Measurements from ENCODE around the gene PECR.
"Not testable (repeated sequence)": the region's sequence is repeated elsewhere in the genome, so short reads cannot be mapped to it uniquely, and the experiment has no call there.

PECR gene

GRCh38 chr2:216014006-216014405 lies 67.6 kb downstream of the PECR start:
- Histone ChIP-seq H3K27ac (ENCODE audit: low read depth, low read length, severe bottlenecking) (no peak overlapping the region), H3K9me3 (ENCODE audit: control insufficient read depth, low read length) (no peaks in the 10 kb centered on the region), H3K36me3 (ENCODE audit: control insufficient read depth, insufficient read depth, low read length) (no peaks in the 10 kb centered on the region), H3K4me3 (ENCODE audit: extremely low read depth, insufficient read depth, low read length, poor library complexity, severe bottlenecking) (peak overlapping the region; percentile 70), H3K4me1 (ENCODE audit: control insufficient read depth, insufficient read depth, low read length, poor library complexity, severe bottlenecking) (peaks cover 4% of the 10 kb centered on the region)
- WGBS, 2 experiments (ENCODE audit: insufficient coverage in 2 of 2) = 85 to 96% methylated on average over 7 to 8 of the region's 8 CpGs

- Histone ChIP-seq H3K9me3 (ENCODE audit: control insufficient read depth, low read length) (no peaks in the 10 kb centered on the region), H3K4me1 (ENCODE audit: control insufficient read depth, insufficient read depth, low read length, poor library complexity, severe bottlenecking) (peaks cover 4% of the 10 kb centered on the region), H3K27ac (ENCODE audit: low read depth, low read length, severe bottlenecking) (no peak within 1 kb of the TSS), H3K4me3 (ENCODE audit: extremely low read depth, insufficient read depth, low read length, poor library complexity, severe bottlenecking) (peak within 1 kb of the TSS; percentile 70), H3K36me3 (ENCODE audit: control insufficient read depth, insufficient read depth, low read length) (no peaks in the 10 kb centered on the region)
- WGBS, 2 experiments (ENCODE audit: insufficient coverage in 2 of 2) = 0 to 2% methylated on average over 19 to 51 of the region's 70 CpGs
Observed at GRCh38 chr2:216013080-216013909, 68.3 kb downstream of the PECR start, which contains the start of gene MREG. Gene MREG, minus strand, starts transcription at chr2:216013551. Its CDS starts 224 bp downstream, at chr2:216013327.

GRCh38 chr2:216012830-216013079 lies 68.9 kb downstream of the PECR start:
- WGBS, 2 experiments (ENCODE audit: insufficient coverage in 2 of 2) = 8 to 16% methylated on average over 6 of the region's 6 CpGs
- Histone ChIP-seq H3K27ac (ENCODE audit: low read depth, low read length, severe bottlenecking) (no peak overlapping the region), H3K9me3 (ENCODE audit: control insufficient read depth, low read length) (no peaks in the 10 kb centered on the region), H3K4me1 (ENCODE audit: control insufficient read depth, insufficient read depth, low read length, poor library complexity, severe bottlenecking) (peaks cover 4% of the 10 kb centered on the region), H3K36me3 (ENCODE audit: control insufficient read depth, insufficient read depth, low read length) (no peaks in the 10 kb centered on the region), H3K4me3 (ENCODE audit: extremely low read depth, insufficient read depth, low read length, poor library complexity, severe bottlenecking) (peak overlapping the region; percentile 70)

- Histone ChIP-seq H3K4me3 (ENCODE audit: extremely low read depth, insufficient read depth, low read length, poor library complexity, severe bottlenecking) (peak overlapping the region; percentile 70), H3K9me3 (ENCODE audit: control insufficient read depth, low read length) (no peaks in the 10 kb centered on the region), H3K4me1 (ENCODE audit: control insufficient read depth, insufficient read depth, low read length, poor library complexity, severe bottlenecking) (peaks cover 4% of the 10 kb centered on the region), H3K27ac (ENCODE audit: low read depth, low read length, severe bottlenecking) (no peak overlapping the region), H3K36me3 (ENCODE audit: control insufficient read depth, insufficient read depth, low read length) (no peaks in the 10 kb centered on the region)
- 78 to 81% methylated on average over 4 of the region's 6 CpGs for WGBS, 2 experiments (ENCODE audit: insufficient coverage in 2 of 2)
Observed at GRCh38 chr2:216012133-216012829, 69.3 kb downstream of the PECR start.

- H3K36me3 ChIP-seq (ENCODE audit: control insufficient read depth, insufficient read depth, low read length); H3K4me3 ChIP-seq (ENCODE audit: extremely low read depth, insufficient read depth, low read length, poor library complexity, severe bottlenecking); H3K27ac ChIP-seq (ENCODE audit: low read depth, low read length, severe bottlenecking); H3K9me3 ChIP-seq (ENCODE audit: control insufficient read depth, low read length): not testable (repeated sequence)
- 88 to 100% methylated on average over 2 of the region's 2 CpGs for WGBS, 2 experiments (ENCODE audit: insufficient coverage in 2 of 2)
- H3K4me1 ChIP-seq (ENCODE audit: control insufficient read depth, insufficient read depth, low read length, poor library complexity, severe bottlenecking) = peaks cover 16% of the 10 kb centered on the region
Observed at GRCh38 chr2:216009215-216009614, 72.4 kb downstream of the PECR start.

GRCh38 chr2:216008387-216008786 lies 73.2 kb downstream of the PECR start:
- no peak overlapping the region for H3K27ac ChIP-seq (ENCODE audit: low read depth, low read length, severe bottlenecking)
- 63 to 70% methylated on average over 2 of the region's 3 CpGs for WGBS, 2 experiments (ENCODE audit: insufficient coverage in 2 of 2)
- H3K4me3 ChIP-seq (ENCODE audit: extremely low read depth, insufficient read depth, low read length, poor library complexity, severe bottlenecking) = no peak overlapping the region
- H3K4me1 ChIP-seq (ENCODE audit: control insufficient read depth, insufficient read depth, low read length, poor library complexity, severe bottlenecking) = peaks cover 12% of the 10 kb centered on the region
- no peaks in the 10 kb centered on the region for H3K9me3 ChIP-seq (ENCODE audit: control insufficient read depth, low read length)
- no peaks in the 10 kb centered on the region for H3K36me3 ChIP-seq (ENCODE audit: control insufficient read depth, insufficient read depth, low read length)

- no peak overlapping the region for H3K4me3 ChIP-seq (ENCODE audit: extremely low read depth, insufficient read depth, low read length, poor library complexity, severe bottlenecking)
- H3K4me1 ChIP-seq (ENCODE audit: control insufficient read depth, insufficient read depth, low read length, poor library complexity, severe bottlenecking) = peaks cover 23% of the 10 kb centered on the region
- H3K9me3 ChIP-seq (ENCODE audit: control insufficient read depth, low read length) = no peaks in the 10 kb centered on the region
- peak overlapping the region; percentile 50 for H3K27ac ChIP-seq (ENCODE audit: low read depth, low read length, severe bottlenecking)
- H3K36me3 ChIP-seq (ENCODE audit: control insufficient read depth, insufficient read depth, low read length) = no peaks in the 10 kb centered on the region
- WGBS, 2 experiments (ENCODE audit: insufficient coverage in 2 of 2) = 24 to 42% methylated on average over 7 to 8 of the region's 10 CpGs
Observed at GRCh38 chr2:216006164-216006663, 75.4 kb downstream of the PECR start.

GRCh38 chr2:216004697-216005283 lies 76.8 kb downstream of the PECR start:
- H3K36me3 ChIP-seq (ENCODE audit: control insufficient read depth, insufficient read depth, low read length) = no peaks in the 10 kb centered on the region
- WGBS, 2 experiments (ENCODE audit: insufficient coverage in 2 of 2) = 90 to 100% methylated on average over 2 of the region's 3 CpGs
- H3K4me3 ChIP-seq (ENCODE audit: extremely low read depth, insufficient read depth, low read length, poor library complexity, severe bottlenecking) = no peak overlapping the region
- H3K4me1 ChIP-seq (ENCODE audit: control insufficient read depth, insufficient read depth, low read length, poor library complexity, severe bottlenecking) = peaks cover 23% of the 10 kb centered on the region
- no peak overlapping the region for H3K27ac ChIP-seq (ENCODE audit: low read depth, low read length, severe bottlenecking)
- H3K9me3 ChIP-seq (ENCODE audit: control insufficient read depth, low read length) = no peaks in the 10 kb centered on the region

- Histone ChIP-seq H3K4me3 (ENCODE audit: extremely low read depth, insufficient read depth, low read length, poor library complexity, severe bottlenecking) (no peak overlapping the region), H3K4me1 (ENCODE audit: control insufficient read depth, insufficient read depth, low read length, poor library complexity, severe bottlenecking) (peaks cover 23% of the 10 kb centered on the region), H3K27ac (ENCODE audit: low read depth, low read length, severe bottlenecking) (no peak overlapping the region), H3K9me3 (ENCODE audit: control insufficient read depth, low read length) (no peaks in the 10 kb centered on the region), H3K36me3 (ENCODE audit: control insufficient read depth, insufficient read depth, low read length) (no peaks in the 10 kb centered on the region)
- WGBS, 2 experiments (ENCODE audit: insufficient coverage in 2 of 2) = 89 to 100% methylated on average over 3 to 4 of the region's 6 CpGs
Observed at GRCh38 chr2:216003876-216004696, 77.5 kb downstream of the PECR start.

GRCh38 chr2:216002693-216003092 lies 78.9 kb downstream of the PECR start:
- WGBS, 2 experiments (ENCODE audit: insufficient coverage in 2 of 2) = 84 to 94% methylated on average over 1 of the region's 2 CpGs
- no peak overlapping the region for H3K4me3 ChIP-seq (ENCODE audit: extremely low read depth, insufficient read depth, low read length, poor library complexity, severe bottlenecking)
- peaks cover 23% of the 10 kb centered on the region for H3K4me1 ChIP-seq (ENCODE audit: control insufficient read depth, insufficient read depth, low read length, poor library complexity, severe bottlenecking)
- H3K36me3 ChIP-seq (ENCODE audit: control insufficient read depth, insufficient read depth, low read length) = no peaks in the 10 kb centered on the region
- no peaks in the 10 kb centered on the region for H3K9me3 ChIP-seq (ENCODE audit: control insufficient read depth, low read length)
- no peak overlapping the region for H3K27ac ChIP-seq (ENCODE audit: low read depth, low read length, severe bottlenecking)
